Psoas muscle (tissue), 8 donors: Measurements from ENCODE around the gene DNHD1. TPM values are rescaled to one million over a fixed set of nuclear protein-coding genes. Genes with fewer than 3 reads are reported as not detected.

Source experiments
- ATAC-seq, 4 donors: fragments of 200-7000 bp; cut with Tn5 transposase; one replicate each; pipeline ENCODE4 v1.9.1; 2020; ENCODE audit warnings: moderate library complexity in 3 of 4, mild to moderate bottlenecking in 2 of 4
- DNase-seq, 2 donors: peaks; one replicate each; pipeline ENCODE4 v3.0.0-alpha.2; 2020
- H3K27ac ChIP-seq: fragments of 200-600 bp; one replicate; pipeline ENCODE4 v1.8.0; 2022
- H3K27me3 ChIP-seq, 3 donors: fragments of 200-600 bp in 1 of 3; one replicate each; pipeline versions ENCODE4 v1.6.1 to v1.8.0; 2013 to 2022; ENCODE audit warnings: low read length in 2 of 3, mild to moderate bottlenecking in 2 of 3, moderate library complexity in 1 of 3; ENCODE audit not compliant: insufficient read depth in 3 of 3
- H3K36me3 ChIP-seq, 2 donors: fragments of 200-600 bp in 1 of 2; one replicate each; pipeline versions ENCODE4 v1.6.1 to v1.8.0; 2013 to 2022; ENCODE audit warnings: low read depth in 1 of 2, mild to moderate bottlenecking in 1 of 2, moderate library complexity in 1 of 2; ENCODE audit not compliant: insufficient read depth in 1 of 2
- H3K4me1 ChIP-seq: fragments of 200-600 bp; one replicate; pipeline ENCODE4 v1.8.0; 2022
- H3K4me3 ChIP-seq: fragments of 200-600 bp; one replicate; pipeline ENCODE4 v1.8.0; 2022; ENCODE audit warnings: mild to moderate bottlenecking
- H3K9me3 ChIP-seq: fragments of 200-600 bp; one replicate; pipeline ENCODE4 v1.8.0; 2022
- WGBS, 3 donors: extraction: QIAGEN DNeasy Blood & Tissue Kit; methylation state at CpG; one replicate each; pipeline versions ENCODE4 v1.1.6 to v1.1.7; 2013; 5-methylcytosine and 5-hydroxymethylcytosine counted together
- intact Hi-C, 2 donors: fragments of 100-400 bp; cut with DNase I; formaldehyde crosslinking; loops; one replicate each; pipeline versions ENCODE4 v1.11.0 to v1.14.2; 2022
- polyA plus RNA-seq, 3 donors: library from polyadenylated mRNA; stranded (reverse); fragments of 200-250 nt; gene quantifications; one replicate each; pipeline ENCODE4 v1.2.3, GENCODE V29; 2013
- total RNA-seq, 4 donors: library from RNA; stranded (reverse); fragmentation: NEBNext Ultra II Directional in 2 of 4; extraction: Animal tissue kit (Norgen Biotek cat#: 25700) in 2 of 4; gene quantifications; one replicate each; pipeline versions ENCODE4 v1.2.1 to v1.2.4, GENCODE V29; 2021 to 2023
- TF ChIP-seq, protein P1 (sequence below): fragments of 200-600 bp; IDR thresholded peaks from one replicate; pipeline ENCODE4 v1.8.0; 2022; ENCODE audit warnings: antibody characterized with exemption
- donor health status: healthy with polysubstance abuse.
- donor health status: DM: no; HTN: no; CAD: no; lungs with moderate emphysema.
- donor health status: Bipolar disorder and iron deficiency.
- donor health status: healthy.
- donor health status: DM: yes; HTN: yes; CAD: no.
- donor health status: DM: no; HTN: no; CAD: no.
- donor health status: DM: no; HTN: no; CAD: no.
- donor health status: DM: yes; HTN: yes; CAD: no.

The DNHD1 gene
- total and polyA plus RNA-seq, 7 donors: 2.0 to 9.0 (median 3.4) TPM

DNA sequence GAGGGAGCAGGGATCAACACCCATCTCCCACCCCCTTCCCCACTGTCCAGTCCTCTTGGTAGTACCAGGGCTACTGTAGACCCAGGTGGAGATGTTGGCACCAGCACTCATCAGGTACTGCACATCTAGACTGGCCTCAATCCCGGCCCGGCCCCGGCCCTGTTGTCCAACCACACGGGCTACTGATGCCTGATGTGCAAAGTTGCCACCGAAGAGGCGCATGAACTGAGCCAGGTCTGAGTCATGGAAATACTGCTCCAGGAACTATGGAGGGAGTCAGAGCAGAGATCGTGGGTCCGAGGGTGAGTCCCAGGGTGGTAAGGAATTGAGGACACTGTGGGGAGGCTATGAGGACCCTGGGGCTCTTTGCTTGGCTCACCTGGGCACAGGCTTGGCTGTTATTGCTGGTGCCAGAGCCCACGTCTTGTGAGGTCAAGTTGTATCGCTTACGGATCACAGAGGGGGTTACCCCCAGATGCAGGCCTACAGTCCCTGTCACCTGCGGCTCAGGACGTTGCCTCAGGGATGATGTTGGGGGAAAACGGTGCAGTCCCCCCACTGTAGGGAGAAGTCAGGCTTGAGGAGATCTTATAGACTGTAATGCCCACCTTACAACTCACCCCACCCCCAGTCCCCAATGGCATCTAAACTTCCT, 119.6 kb downstream of the DNHD1 start:
- Histone ChIP-seq H3K4me3 (no peak overlapping the region), H3K36me3 (peaks cover 0 to 36% of the 10 kb centered on the region in 2 donors), H3K4me1 (peaks cover 31% of the 10 kb centered on the region), H3K9me3 (no peaks in the 10 kb centered on the region), H3K27me3 (no peaks in the 10 kb centered on the region), H3K27ac (no peak overlapping the region)
- TF ChIP-seq, protein P1, sequence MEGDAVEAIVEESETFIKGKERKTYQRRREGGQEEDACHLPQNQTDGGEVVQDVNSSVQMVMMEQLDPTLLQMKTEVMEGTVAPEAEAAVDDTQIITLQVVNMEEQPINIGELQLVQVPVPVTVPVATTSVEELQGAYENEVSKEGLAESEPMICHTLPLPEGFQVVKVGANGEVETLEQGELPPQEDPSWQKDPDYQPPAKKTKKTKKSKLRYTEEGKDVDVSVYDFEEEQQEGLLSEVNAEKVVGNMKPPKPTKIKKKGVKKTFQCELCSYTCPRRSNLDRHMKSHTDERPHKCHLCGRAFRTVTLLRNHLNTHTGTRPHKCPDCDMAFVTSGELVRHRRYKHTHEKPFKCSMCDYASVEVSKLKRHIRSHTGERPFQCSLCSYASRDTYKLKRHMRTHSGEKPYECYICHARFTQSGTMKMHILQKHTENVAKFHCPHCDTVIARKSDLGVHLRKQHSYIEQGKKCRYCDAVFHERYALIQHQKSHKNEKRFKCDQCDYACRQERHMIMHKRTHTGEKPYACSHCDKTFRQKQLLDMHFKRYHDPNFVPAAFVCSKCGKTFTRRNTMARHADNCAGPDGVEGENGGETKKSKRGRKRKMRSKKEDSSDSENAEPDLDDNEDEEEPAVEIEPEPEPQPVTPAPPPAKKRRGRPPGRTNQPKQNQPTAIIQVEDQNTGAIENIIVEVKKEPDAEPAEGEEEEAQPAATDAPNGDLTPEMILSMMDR: no peak
- WGBS, 3 donors: 90 to 91% (median 91%) methylated on average over 14 of the region's 14 CpGs
- ATAC-seq (no peak), DNase-seq (no peak)
- intact Hi-C loops: loop anchor here (5.0 to 10.0 kb wide), 3 partner anchors 66 to 382 kb away; partner anchors contain the start of genes CNGA4 (in 1 of the 2), FHIP1B (in 1 of the 2) and MRPL17 (in 1 of the 2)

DNA sequence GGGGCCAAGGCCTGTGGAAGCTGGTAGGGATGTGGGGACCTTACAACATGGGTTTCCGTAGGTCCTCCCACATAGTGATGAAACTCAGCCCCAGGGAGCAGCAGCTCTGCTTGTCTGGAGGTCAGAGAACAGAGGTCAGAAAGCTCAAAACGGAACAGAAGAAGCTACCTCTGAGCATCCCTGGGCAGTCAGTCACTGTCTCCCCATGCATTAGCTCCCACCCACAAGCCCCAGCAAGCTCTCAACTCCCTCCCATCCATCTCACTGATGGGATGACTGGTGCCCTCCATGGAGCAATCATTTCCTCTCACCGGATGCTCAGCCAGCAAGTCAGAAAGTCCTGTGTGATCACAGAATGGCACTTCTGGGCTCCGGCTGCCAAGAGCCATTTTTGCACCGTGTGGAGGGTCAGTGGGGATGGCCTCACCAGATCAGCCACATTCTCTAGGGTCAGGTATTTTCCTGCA, 120.3 kb downstream of the DNHD1 start:
- DNase-seq (no peak), ATAC-seq (no peak)
- TF ChIP-seq, protein P1: no peak
- H3K27ac ChIP-seq: no peak overlapping the region
- 87 to 91% (median 87%) methylated on average over 5 of the region's 5 CpGs for WGBS, 3 donors
- H3K4me1 ChIP-seq: peaks cover 31% of the 10 kb centered on the region
- intact Hi-C loops: loop anchor here (5.0 to 10.0 kb wide), 3 partner anchors 65 to 383 kb away; partner anchors contain the start of genes CNGA4 (in 1 of the 2), FHIP1B (in 1 of the 2) and MRPL17 (in 1 of the 2)
- H3K36me3 ChIP-seq: peaks cover 0 to 36% of the 10 kb centered on the region in 2 donors
- peak overlapping the region; percentile 80 for H3K4me3 ChIP-seq
- no peaks in the 10 kb centered on the region for H3K9me3 ChIP-seq
- H3K27me3 ChIP-seq: no peaks in the 10 kb centered on the region

DNA sequence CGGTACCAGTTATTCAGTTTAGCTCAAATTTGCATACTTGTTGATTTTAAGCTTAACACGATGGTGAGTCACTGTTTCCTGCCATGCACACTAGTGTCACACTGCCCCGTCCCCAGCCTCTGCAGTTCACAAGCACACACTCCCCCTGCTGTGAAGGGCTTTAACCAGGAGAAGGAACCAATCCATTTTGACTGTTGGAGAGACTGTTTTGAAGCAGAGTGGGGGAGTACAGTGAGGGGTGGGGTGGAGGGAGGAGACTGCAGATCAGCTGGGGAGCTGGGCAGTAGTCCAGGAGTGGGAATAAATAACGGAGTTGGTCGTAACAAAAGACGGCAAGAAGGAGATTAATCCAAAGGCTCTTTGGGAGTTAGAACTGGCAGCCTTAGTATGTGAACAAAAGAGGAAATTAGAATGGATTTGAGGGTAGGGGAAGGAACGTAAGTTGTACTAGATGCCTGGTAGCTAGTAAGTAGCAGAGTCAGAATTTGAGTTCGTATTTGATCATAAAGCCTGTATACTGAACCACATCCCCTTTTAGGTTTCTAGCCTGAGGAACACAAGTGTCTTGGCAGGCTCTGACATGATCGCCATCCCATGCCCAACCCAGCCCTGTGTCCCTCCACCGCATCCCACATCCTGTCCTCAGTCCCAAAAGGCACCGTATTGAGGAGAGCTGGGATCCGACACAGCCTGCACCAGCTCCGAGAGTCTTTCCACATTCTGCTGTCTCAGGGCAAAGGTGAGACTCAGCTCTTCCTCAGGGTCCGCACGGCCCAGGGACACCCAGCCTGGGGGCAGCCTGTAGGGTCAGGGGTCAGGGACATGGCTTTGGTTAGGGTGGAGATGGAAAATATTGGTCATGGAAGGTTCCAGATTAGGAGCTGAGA, 121.3 kb downstream of the DNHD1 start:
- DNase-seq: peak in 1 of 2 donors; percentile 51
- Histone ChIP-seq H3K27me3 (no peaks in the 10 kb centered on the region), H3K4me1 (peaks cover 23% of the 10 kb centered on the region), H3K9me3 (no peaks in the 10 kb centered on the region), H3K36me3 (peaks cover 0 to 36% of the 10 kb centered on the region in 2 donors), H3K4me3 (peak overlapping the region; percentile 80), H3K27ac (peak overlapping the region; percentile 89)
- TF ChIP-seq, protein P1: no peak
- intact Hi-C loops: loop anchor here (2.0 to 10.0 kb wide), 4 partner anchors 64 to 384 kb away; partner anchors contain the start of genes MRPL17 (in 2 of the 2), CNGA4 (in 1 of the 2) and FHIP1B (in 1 of the 2)
- ATAC-seq: peak; percentile 6 to 13 (median 12)
- WGBS, 3 donors: 19 to 24% (median 21%) methylated on average over 15 of the region's 15 CpGs

DNA sequence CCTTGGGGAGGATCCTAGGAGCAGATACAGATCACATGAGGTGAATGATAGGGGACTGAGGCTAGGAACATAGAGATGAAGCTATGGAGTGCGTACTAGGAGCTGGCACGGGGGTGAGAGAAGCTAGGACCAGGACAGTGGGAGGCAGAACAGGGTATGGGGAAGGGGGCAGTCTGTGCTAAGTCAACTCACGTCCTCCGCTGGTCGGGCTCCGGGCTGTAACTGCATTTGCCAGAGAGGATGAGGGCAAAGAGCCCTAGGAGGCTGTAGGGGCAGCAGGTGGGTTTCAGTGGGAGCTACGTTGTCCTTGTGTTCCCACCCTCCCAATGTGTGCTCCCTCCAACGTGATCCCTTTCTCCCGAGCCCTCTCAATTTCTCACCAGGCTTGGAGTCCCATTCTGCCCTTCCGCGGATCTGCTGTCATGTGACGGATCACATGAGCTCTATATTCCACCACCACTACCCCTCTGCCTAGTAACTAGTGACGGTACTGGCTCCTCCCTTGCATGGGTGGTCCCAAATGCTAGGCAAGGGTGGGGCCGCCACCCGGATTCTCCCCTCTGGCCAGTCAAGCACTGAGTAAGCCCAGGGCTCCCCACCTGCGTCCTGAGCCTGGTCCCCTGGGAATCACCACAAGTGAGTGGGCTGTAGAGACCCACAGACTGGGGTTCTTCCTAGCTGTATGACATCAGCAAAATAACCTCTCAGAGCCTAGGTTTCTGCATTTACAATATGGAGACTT, 122.1 kb downstream of the DNHD1 start, which contains the start of gene TPP1:
Gene TPP1, minus strand, starts transcription at position 419 of the 742 bp plus-strand sequence. Its CDS starts 22 bp downstream, at position 397.
- Histone ChIP-seq H3K36me3 (peaks cover 0 to 31% of the 10 kb centered on the region in 2 donors), H3K4me1 (peaks cover 21% of the 10 kb centered on the region), H3K27me3 (no peaks in the 10 kb centered on the region), H3K27ac (peak within 1 kb of the TSS; percentile 89), H3K9me3 (no peaks in the 10 kb centered on the region), H3K4me3 (peak within 1 kb of the TSS; percentile 80)
- ATAC-seq (peak; percentile 97 to 99 (median 98)), DNase-seq (peak; percentile 87 to 92)
- WGBS, 3 donors: 1 to 2% (median 1%) methylated on average over 13 to 16 of the region's 16 CpGs
- TF ChIP-seq, protein P1: no peak
- intact Hi-C loops: loop anchor here (2.0 to 10.0 kb wide), 4 partner anchors 63 to 384 kb away; partner anchors contain the start of genes MRPL17 (in 2 of the 2), CNGA4 (in 1 of the 2) and FHIP1B (in 1 of the 2)
